Hepatocyte (in vitro differentiated cells): ENCODE data around the gene NTNG2. TPM values are rescaled to one million over a fixed set of nuclear protein-coding genes. Genes with fewer than 3 reads are reported as not detected.

Experiments used
- DNase-seq: peaks from one replicate; pipeline ENCODE4 v3.0.0-alpha.2; 2016; ENCODE audit warnings: low spot score
- H2AFZ ChIP-seq: fragments of 200-600 bp; sonication (generic); 2 replicates; pipeline ENCODE4 v1.6.0; 2016; ENCODE audit warnings: antibody characterized with exemption, mild to moderate bottlenecking
- H3K27ac ChIP-seq: fragments of 200-600 bp; sonication (generic); 2 replicates; pipeline ENCODE4 v1.5.1; 2016; ENCODE audit warnings: mild to moderate bottlenecking
- H3K27me3 ChIP-seq: fragments of 200-600 bp; sonication (generic); 2 replicates; pipeline ENCODE4 v1.6.1; 2016
- H3K36me3 ChIP-seq: fragments of 200-600 bp; sonication (generic); replicated peaks from 2 replicates; pipeline ENCODE4 v1.5.1; 2016; ENCODE audit warnings: low read depth; ENCODE audit not compliant: insufficient read depth
- H3K4me1 ChIP-seq: fragments of 200-600 bp; sonication (generic); 2 replicates; pipeline ENCODE4 v1.5.1; 2016; ENCODE audit warnings: mild to moderate bottlenecking, moderate library complexity; ENCODE audit not compliant: insufficient read depth
- H3K4me2 ChIP-seq: fragments of 200-600 bp; sonication (generic); 2 replicates; pipeline ENCODE4 v1.6.0; 2016
- H3K4me3 ChIP-seq: fragments of 200-600 bp; sonication (generic); 2 replicates; pipeline ENCODE4 v1.5.1; 2016; ENCODE audit warnings: mild to moderate bottlenecking
- H3K79me2 ChIP-seq: fragments of 200-600 bp; sonication (generic); 2 replicates; pipeline ENCODE4 v1.6.0; 2017; ENCODE audit warnings: mild to moderate bottlenecking
- H3K9me2 ChIP-seq: fragments of 200-600 bp; sonication (generic); replicated peaks from 2 replicates; pipeline ENCODE4 v1.6.0; 2017; ENCODE audit warnings: mild to moderate bottlenecking; ENCODE audit not compliant: insufficient read depth
- H3K9me3 ChIP-seq: fragments of 200-600 bp; sonication (generic); 2 replicates; pipeline ENCODE4 v1.5.1; 2016; ENCODE audit warnings: low read depth, mild to moderate bottlenecking
- H4K20me1 ChIP-seq: fragments of 200-600 bp; sonication (generic); 2 replicates; pipeline ENCODE4 v1.6.0; 2016; ENCODE audit warnings: mild to moderate bottlenecking; ENCODE audit not compliant: insufficient read depth, poor library complexity, severe bottlenecking
- CTCF ChIP-seq: fragments of 200-600 bp; sonication (generic); IDR thresholded peaks from 2 replicates; pipeline ENCODE4 v1.5.1; 2016; ENCODE audit warnings: antibody characterized with exemption, mild to moderate bottlenecking; ENCODE audit not compliant: poor library complexity
- EZH2 ChIP-seq: fragments of 200-600 bp; sonication (generic); IDR thresholded peaks from 2 replicates; pipeline ENCODE4 v1.6.1; 2016; ENCODE audit warnings: antibody characterized with exemption, mild to moderate bottlenecking, borderline replicate concordance
- EZH2phosphoT487 ChIP-seq: fragments of 200-600 bp; sonication (generic); IDR thresholded peaks from one replicate; pipeline ENCODE4 v1.6.1; 2018; ENCODE audit warnings: antibody characterized with exemption, mild to moderate bottlenecking, low read depth, moderate library complexity; ENCODE audit not compliant: unreplicated experiment, severe bottlenecking
- WGBS: methylation state at CpG from one replicate; pipeline ENCODE4 v1.1.6; 2016; ENCODE audit warnings: low lambda C conversion rate; ENCODE audit errors: missing lambda C conversion rate; 5-methylcytosine and 5-hydroxymethylcytosine counted together
- polyA plus RNA-seq: library from polyadenylated mRNA; unstranded; fragments of >200 nt; fragmentation: Nextera tagmentation; extraction: Ambion mirVana; gene quantifications from 2 replicates; pipeline ENCODE4 v1.2.1, GENCODE V29; 2016
- total RNA-seq: library from RNA; depleted of rRNA; stranded (reverse); fragments of >200 nt; gene quantifications from 2 replicates; pipeline ENCODE4 v1.2.3, GENCODE V29; 2014

Gene NTNG2
- total and polyA plus RNA-seq, 2 experiments from 2014 or later: 0.48 to 1.8 TPM

- peaks cover 11% of the 10 kb centered on the region for H3K4me1 ChIP-seq
- peak overlapping the region; percentile 92 for H3K4me2 ChIP-seq
- H3K9me2 ChIP-seq: no peaks in the 10 kb centered on the region
- under 1% methylated on average over 52 of the region's 74 CpGs for WGBS
- no peak overlapping the region for H3K4me3 ChIP-seq
- no peaks in the 10 kb centered on the region for H4K20me1 ChIP-seq
- no peaks in the 10 kb centered on the region for H3K36me3 ChIP-seq
- TF ChIP-seq CTCF: no peak
- peak; percentile 38 for TF ChIP-seq EZH2phosphoT487
- peak; percentile 88 for TF ChIP-seq EZH2
- peaks cover 96% of the 10 kb centered on the region for H3K27me3 ChIP-seq
- no peaks in the 10 kb centered on the region for H3K79me2 ChIP-seq
- H3K9me3 ChIP-seq: no peaks in the 10 kb centered on the region
- H3K27ac ChIP-seq: no peak overlapping the region
- no peak for DNase-seq
- peak overlapping the region; percentile 74 for H2AFZ ChIP-seq
These were observed 1.1 kb downstream of the NTNG2 start for GRCh38 chr9:132162764-132163456.

- Histone ChIP-seq H3K27ac (no peak overlapping the region), H3K79me2 (no peaks in the 10 kb centered on the region), H3K9me2 (no peaks in the 10 kb centered on the region), H2AFZ (peak overlapping the region; percentile 74), H3K4me2 (peak overlapping the region; percentile 92), H3K9me3 (no peaks in the 10 kb centered on the region), H3K27me3 (peaks cover 96% of the 10 kb centered on the region), H3K36me3 (no peaks in the 10 kb centered on the region), H4K20me1 (no peaks in the 10 kb centered on the region), H3K4me1 (peaks cover 11% of the 10 kb centered on the region), H3K4me3 (no peak overlapping the region)
- TF ChIP-seq EZH2phosphoT487 (peak; percentile 86), CTCF (no peak)
- peak; percentile 44 for DNase-seq
- 1% methylated on average over 22 of the region's 29 CpGs for WGBS
These were observed 1.6 kb downstream of the NTNG2 start for GRCh38 chr9:132163457-132163875.

GRCh38 chr9:132163876-132164603, 2.2 kb downstream of the NTNG2 start:
- Histone ChIP-seq H3K4me1 (peaks cover 11% of the 10 kb centered on the region), H3K4me2 (peak overlapping the region; percentile 92), H3K36me3 (no peaks in the 10 kb centered on the region), H2AFZ (no peak overlapping the region), H3K27me3 (peaks cover 96% of the 10 kb centered on the region), H3K9me3 (no peaks in the 10 kb centered on the region), H3K4me3 (no peak overlapping the region), H3K27ac (no peak overlapping the region), H3K79me2 (no peaks in the 10 kb centered on the region), H4K20me1 (no peaks in the 10 kb centered on the region), H3K9me2 (no peaks in the 10 kb centered on the region)
- 14% methylated on average over 45 of the region's 45 CpGs for WGBS
- no peak for DNase-seq
- TF ChIP-seq EZH2phosphoT487: no peak
- peak; percentile 91 for TF ChIP-seq EZH2
- TF ChIP-seq CTCF: no peak
